ENCODE measurements around the gene E2F4. TPM values are rescaled to one million over a fixed set of nuclear protein-coding genes. Genes with fewer than 3 reads are reported as not detected.

The E2F4 gene
- total RNA-seq, 8 experiments from 2014 or later: 27.7 to 83.7 (median 48.5) TPM

DNA sequence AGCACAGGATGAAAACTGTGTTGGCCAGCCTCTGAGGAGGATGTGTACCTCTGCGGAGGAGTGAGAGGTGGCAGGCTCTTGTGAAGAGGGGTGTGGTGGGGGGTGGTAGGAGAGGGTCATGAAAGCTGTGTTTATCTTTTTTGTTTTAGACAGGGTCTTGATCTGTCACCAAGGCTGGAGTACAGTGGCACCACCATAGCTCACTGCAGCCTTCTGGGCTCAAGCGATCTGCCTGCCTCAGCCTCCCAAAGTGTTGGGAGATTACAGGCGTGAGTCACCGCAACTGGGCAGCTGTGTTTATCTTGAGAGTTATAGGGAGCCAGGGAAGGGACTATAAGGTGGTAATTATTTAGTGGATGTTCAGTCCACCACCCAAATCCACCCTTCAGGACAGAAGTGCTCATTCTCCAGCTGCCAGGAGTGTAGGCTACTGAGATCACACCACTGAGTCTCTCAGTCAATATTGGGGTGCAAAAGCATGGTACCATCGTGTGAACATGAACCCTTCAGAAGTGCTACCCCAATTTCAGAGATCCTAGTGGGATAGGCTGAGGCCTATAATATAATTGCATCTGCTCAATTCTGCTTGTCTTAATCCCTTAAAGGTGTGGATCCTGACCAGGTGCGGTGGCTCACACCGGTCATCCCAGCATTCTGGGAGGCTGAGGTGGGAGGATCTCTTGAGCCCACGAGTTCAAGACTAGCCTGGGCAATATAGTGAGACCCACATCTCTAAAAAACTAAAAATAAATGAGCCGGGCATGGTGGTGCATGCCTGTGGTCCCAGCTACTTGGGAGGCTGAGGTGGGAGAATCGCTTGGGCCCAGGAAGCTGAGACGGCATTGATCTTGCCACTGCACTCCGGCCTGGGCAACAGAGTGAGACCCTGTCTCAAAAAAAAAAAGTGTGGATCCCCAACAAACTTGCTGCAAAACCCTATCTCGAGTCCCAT is 1.2 kb upstream of the E2F4 start:
- Histone ChIP-seq H3K4me3 (no peak overlapping the region), H3K4me1 (replicated peaks in 1 of 2) (peaks cover 15 to 16% of the 10 kb centered on the region in 2 donors), H3K27ac (no peak overlapping the region)
- in situ Hi-C loops (cut with MboI; ENCODE audit: low pct_unique_long_range_greater_than_20kb in 2 of 9, low sequenced_read_pairs in 9 of 9, unreplicated experiment in 9 of 9): no loop called here
- WGBS, 10 experiments: 20 to 100% (median 79%) methylated on average over 1 to 10 of the region's 13 CpGs; no CpG with 5 or more reads in 1 of the 10 experiments
- no peak for ATAC-seq (replicated peaks in 6 of 8)

DNA sequence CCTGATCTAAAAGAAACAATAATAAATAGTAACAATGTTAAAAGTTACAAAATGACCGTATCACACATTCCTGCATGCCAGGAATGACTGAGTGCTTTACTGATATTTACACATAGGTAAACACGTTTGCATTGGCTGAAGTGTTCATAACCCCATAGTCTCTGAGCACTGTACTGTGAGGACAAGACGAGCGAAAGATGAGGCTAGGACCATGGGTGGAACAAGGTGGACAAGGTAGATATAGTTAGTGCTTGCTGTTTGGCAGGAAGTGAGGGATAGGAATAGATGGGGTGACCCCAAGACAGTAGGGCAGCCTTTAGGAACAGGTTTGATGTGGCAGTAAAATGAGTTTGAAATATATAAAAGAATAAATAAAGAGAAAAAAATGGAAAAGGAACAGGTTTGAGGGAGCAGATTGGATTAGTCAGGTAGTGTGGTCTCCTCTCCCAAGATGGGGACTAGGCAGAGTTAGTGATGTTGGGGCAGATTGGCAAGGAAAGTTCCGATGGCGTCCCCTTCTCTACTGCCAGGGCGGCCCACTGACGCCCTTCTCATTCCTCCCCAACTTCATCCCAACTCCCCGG is 452 bp upstream of the E2F4 start:
- peak in 1 of 8 experiments; percentile 33 for ATAC-seq (replicated peaks in 6 of 8)
- Histone ChIP-seq H3K27ac (no peak overlapping the region), H3K4me3 (peak overlapping the region; percentile 79 to 98 (median 89)), H3K4me1 (replicated peaks in 1 of 2) (peaks cover 12 to 16% of the 10 kb centered on the region in 2 donors)
- WGBS, 10 experiments: 18 to 81% (median 63%) methylated on average over 2 to 9 of the region's 9 CpGs; no CpG with 5 or more reads in 1 of the 10 experiments
- in situ Hi-C loops (cut with MboI; ENCODE audit: low pct_unique_long_range_greater_than_20kb in 2 of 9, low sequenced_read_pairs in 9 of 9, unreplicated experiment in 9 of 9): no loop called here

DNA sequence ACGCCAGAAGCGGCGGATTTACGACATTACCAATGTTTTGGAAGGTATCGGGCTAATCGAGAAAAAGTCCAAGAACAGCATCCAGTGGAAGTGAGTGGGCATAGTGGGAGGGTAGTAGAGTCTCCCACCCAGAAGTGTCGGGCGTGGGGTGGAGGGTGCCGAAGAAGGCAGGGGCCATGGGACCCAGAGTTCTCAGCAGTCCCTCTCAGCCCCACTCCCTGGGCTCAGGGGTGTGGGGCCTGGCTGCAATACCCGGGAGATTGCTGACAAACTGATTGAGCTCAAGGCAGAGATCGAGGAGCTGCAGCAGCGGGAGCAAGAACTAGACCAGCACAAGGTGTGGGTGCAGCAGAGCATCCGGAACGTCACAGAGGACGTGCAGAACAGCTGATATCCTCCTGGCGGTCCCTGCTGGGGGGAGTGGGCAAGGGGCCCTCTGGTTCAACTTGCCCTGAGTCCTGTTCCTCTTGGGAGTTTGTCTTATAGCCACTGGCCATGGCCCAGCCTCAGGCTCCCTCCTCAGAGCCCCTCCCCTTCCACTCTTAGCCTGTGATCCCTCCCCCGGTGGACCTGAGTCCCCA is 916 bp downstream of the E2F4 start:
- ATAC-seq (replicated peaks in 6 of 8): no peak
- WGBS, 10 experiments: 10 to 36% (median 20%) methylated on average over 1 to 6 of the region's 17 CpGs; no CpG with 5 or more reads in 7 of the 10 experiments
- Histone ChIP-seq H3K4me3 (peak overlapping the region; percentile 79 to 98 (median 89)), H3K4me1 (replicated peaks in 1 of 2) (peaks cover 12 to 16% of the 10 kb centered on the region in 2 donors), H3K27ac (peak overlapping the region; percentile 86 to 92)
- in situ Hi-C loops (cut with MboI; ENCODE audit: low pct_unique_long_range_greater_than_20kb in 2 of 9, low sequenced_read_pairs in 9 of 9, unreplicated experiment in 9 of 9): no loop called here

DNA sequence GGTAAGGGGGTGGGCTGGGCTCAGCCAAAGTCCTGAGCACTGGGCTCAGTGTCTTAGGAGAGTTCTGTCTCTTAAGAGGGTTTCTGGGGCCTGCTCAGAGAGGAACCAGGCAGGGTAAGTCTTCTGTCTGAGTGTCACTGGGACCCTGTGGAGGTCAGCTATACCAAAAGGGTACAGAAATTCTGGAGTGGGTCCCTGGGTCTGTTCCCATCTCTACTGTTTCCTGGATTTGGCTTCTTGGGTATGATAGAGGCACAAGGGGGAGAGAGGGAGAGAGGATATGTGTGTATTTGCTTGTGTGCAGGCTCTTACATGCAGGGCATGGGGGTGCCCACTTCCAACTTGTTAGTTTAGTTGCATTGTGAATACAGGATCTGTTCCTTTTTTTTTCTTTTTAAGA is 1.6 kb downstream of the E2F4 start:
- Histone ChIP-seq H3K4me1 (replicated peaks in 1 of 2) (peaks cover 12 to 16% of the 10 kb centered on the region in 2 donors), H3K4me3 (peak overlapping the region in 4 of 5 donors; percentile 79 to 98 (median 88)), H3K27ac (no peak overlapping the region)
- ATAC-seq (replicated peaks in 6 of 8): no peak
- in situ Hi-C loops (cut with MboI; ENCODE audit: low pct_unique_long_range_greater_than_20kb in 2 of 9, low sequenced_read_pairs in 9 of 9, unreplicated experiment in 9 of 9): no loop called here

DNA sequence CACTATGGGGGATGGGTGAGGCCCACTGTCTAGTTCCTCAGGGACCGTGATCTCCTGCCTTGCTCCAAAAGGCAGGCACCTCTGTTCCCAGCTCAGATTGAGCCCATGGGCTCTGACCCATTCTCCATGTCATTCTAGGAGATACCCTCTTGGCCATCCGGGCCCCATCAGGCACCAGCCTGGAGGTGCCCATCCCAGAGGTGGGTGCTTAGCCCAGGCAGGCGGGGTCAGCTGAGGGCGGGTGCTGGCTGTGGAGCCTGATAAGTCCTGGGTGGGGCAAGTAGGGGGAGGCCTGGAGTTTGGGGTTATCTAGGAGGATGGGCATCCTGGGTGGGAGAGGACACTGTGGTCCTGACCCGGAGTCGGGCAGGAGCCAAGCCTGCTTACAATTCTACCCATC is 2.3 kb downstream of the E2F4 start:
- no peak overlapping the region for H3K4me3 ChIP-seq
- in situ Hi-C loops (cut with MboI; ENCODE audit: low pct_unique_long_range_greater_than_20kb in 2 of 9, low sequenced_read_pairs in 9 of 9, unreplicated experiment in 9 of 9): no loop called here
- no peak for ATAC-seq (replicated peaks in 6 of 8)
- peaks cover 12 to 16% of the 10 kb centered on the region in 2 donors for H3K4me1 ChIP-seq (replicated peaks in 1 of 2)
- 67 to 100% methylated on average over 1 of the region's 6 CpGs; no CpG with 5 or more reads in 8 of the 10 experiments for WGBS, 10 experiments
- no peak overlapping the region for H3K27ac ChIP-seq

DNA sequence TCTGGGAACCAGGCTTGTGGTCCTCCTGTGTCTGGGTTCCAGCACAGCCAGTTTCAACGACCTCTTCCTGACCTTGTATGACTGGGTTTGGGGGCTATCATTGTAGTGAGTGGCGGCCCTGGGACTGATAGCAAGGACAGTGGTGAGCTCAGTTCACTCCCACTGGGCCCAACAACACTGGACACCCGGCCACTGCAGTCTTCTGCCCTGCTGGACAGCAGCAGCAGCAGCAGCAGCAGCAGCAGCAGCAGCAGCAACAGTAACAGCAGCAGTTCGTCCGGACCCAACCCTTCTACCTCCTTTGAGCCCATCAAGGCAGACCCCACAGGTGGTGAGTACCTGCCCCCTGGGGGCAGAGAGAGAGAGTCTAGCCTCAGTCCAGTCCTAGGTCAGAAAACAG is 3.7 kb downstream of the E2F4 start:
- no peak for ATAC-seq (replicated peaks in 6 of 8)
- H3K27ac ChIP-seq: no peak overlapping the region
- H3K4me1 ChIP-seq (replicated peaks in 1 of 2): peaks cover 12% of the 10 kb centered on the region in 2 donors
- H3K4me3 ChIP-seq: no peak overlapping the region
- in situ Hi-C loops (cut with MboI; ENCODE audit: low pct_unique_long_range_greater_than_20kb in 2 of 9, low sequenced_read_pairs in 9 of 9, unreplicated experiment in 9 of 9): no loop called here
- 20 to 100% (median 80%) methylated on average over 1 to 2 of the region's 5 CpGs; no CpG with 5 or more reads in 6 of the 10 experiments for WGBS, 10 experiments

DNA sequence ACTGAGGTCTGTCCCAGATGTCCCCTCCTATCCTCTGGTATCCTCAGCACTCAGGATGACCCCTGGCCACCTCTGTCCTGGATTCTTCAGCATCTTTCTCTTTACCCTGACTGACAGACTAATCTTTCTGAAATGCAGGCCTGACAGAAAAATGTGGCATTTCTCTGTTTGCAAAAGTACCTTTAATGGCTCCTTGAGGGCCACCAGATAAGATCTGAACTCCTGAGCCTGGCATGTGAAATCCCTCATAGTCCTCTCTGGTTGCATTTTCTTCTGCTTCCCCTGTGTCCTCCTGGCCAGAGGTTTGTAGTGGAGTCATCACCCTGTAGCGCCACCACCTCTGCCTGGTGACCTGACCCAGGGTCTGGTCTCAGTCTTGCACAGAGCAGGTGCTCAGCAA is 4.9 kb downstream of the E2F4 start:
- in situ Hi-C loops (cut with MboI; ENCODE audit: low pct_unique_long_range_greater_than_20kb in 2 of 9, low sequenced_read_pairs in 9 of 9, unreplicated experiment in 9 of 9): no loop called here
- Histone ChIP-seq H3K4me1 (replicated peaks in 1 of 2) (peaks cover 9 to 12% of the 10 kb centered on the region in 2 donors), H3K4me3 (no peak overlapping the region), H3K27ac (no peak overlapping the region)
- WGBS, 10 experiments: 100% methylated on average over 1 of the region's 1 CpG; no CpG with 5 or more reads in 8 of the 10 experiments
- no peak for ATAC-seq (replicated peaks in 6 of 8)

DNA sequence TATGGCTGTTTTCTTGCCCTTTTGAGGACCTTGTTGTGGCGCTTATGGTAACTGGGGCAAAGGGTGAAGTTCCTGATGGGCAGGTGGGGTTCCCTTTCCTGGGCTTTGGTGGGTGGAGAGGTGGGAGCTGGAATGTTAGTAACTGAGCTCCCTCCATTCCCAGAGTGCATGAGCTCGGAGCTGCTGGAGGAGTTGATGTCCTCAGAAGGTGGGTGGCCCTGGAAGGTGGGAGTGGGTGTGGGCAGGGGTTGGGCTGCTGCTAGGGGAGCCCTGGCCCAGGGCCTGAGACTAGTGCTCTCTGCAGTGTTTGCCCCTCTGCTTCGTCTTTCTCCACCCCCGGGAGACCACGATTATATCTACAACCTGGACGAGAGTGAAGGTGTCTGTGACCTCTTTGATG is 5.7 kb downstream of the E2F4 start:
- no peak overlapping the region for H3K4me3 ChIP-seq
- peaks cover 9 to 12% of the 10 kb centered on the region in 2 donors for H3K4me1 ChIP-seq (replicated peaks in 1 of 2)
- peak in 3 of 8 experiments; percentile 2 to 8 (median 2) for ATAC-seq (replicated peaks in 6 of 8)
- H3K27ac ChIP-seq: no peak overlapping the region
- in situ Hi-C loops (cut with MboI; ENCODE audit: low pct_unique_long_range_greater_than_20kb in 2 of 9, low sequenced_read_pairs in 9 of 9, unreplicated experiment in 9 of 9): no loop called here
- 60 to 80% (median 77%) methylated on average over 1 to 3 of the region's 6 CpGs; no CpG with 5 or more reads in 7 of the 10 experiments for WGBS, 10 experiments

DNA sequence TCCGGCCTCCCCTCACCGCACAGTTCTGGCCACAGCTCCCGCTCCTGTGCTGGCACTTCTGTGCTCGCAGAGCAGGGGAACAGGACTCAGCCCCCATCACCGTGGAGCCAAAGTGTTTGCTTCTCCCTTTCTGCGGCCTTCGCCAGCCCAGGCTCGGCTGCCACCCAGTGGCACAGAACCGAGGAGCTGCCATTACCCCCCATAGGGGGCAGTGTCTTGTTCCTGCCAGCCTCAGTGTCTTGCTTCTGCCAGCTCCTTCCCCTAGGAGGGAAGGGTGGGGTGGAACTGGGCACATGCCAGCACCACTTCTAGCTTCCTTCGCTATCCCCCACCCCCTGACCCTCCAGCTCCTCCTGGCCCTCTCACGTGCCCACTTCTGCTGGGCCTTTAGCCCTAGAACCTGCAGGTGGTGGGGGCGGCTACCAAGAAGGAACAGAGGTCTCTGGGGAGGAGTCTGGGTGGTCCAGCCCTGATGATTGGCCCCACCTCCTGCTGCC is 6.3 kb downstream of the E2F4 start:
- no peak overlapping the region for H3K27ac ChIP-seq
- in situ Hi-C loops (cut with MboI; ENCODE audit: low pct_unique_long_range_greater_than_20kb in 2 of 9, low sequenced_read_pairs in 9 of 9, unreplicated experiment in 9 of 9): no loop called here
- no peak overlapping the region for H3K4me3 ChIP-seq
- WGBS, 10 experiments: 10 to 93% (median 91%) methylated on average over 2 to 4 of the region's 12 CpGs; no CpG with 5 or more reads in 7 of the 10 experiments
- peak; percentile 10 to 87 (median 44) for ATAC-seq (replicated peaks in 6 of 8)
- peaks cover 3 to 7% of the 10 kb centered on the region in 2 donors for H3K4me1 ChIP-seq (replicated peaks in 1 of 2)

DNA sequence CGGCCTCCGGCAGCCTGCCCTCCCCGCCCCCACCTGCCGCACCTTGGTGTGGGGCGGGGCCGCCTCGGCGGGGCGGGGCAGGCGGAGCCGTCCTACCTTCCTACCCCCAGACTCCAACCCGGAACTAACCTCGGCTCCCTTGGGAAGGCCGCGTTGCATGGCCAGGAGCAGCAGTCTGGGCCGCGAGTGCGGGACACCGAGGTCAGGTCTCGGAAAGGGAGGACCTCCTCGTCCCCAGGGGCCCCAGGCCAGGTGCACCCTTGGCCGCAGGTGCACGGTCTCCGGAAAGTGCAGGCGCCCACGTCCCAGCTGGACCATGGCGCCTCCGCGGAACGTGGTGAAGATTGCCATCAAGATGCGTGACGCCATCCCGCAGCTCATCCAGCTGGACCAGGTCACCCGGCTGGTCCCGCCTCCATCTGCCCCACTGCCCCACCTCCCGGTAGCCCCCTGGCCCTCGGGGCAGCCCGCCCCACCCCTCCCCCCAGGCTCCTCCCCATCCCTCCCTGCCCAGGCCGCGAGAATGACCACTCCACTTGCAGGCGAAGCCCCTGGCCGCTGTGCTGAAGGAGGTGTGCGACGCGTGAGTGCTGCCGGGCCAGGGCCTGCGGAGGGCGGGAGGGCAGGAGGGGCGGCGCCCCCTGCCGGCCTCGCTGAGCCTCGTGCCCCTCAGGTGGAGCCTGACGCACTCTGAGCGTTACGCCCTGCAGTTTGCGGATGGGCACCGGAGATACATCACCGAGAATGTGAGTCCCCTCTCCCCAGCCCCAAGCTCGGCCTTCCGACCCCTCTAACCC is 7.3 kb downstream of the E2F4 start, which contains the start of gene ELMO3:
Gene ELMO3, plus strand, starts transcription at position 121 of the 797 bp plus-strand sequence. Its CDS starts 196 bp downstream, at position 317.
- ATAC-seq (replicated peaks in 6 of 8): peak in 4 of 8 experiments; percentile 2 to 9 (median 6)
- WGBS, 10 experiments: 40% methylated on average over 1 of the region's 61 CpGs; no CpG with 5 or more reads in 9 of the 10 experiments

DNA sequence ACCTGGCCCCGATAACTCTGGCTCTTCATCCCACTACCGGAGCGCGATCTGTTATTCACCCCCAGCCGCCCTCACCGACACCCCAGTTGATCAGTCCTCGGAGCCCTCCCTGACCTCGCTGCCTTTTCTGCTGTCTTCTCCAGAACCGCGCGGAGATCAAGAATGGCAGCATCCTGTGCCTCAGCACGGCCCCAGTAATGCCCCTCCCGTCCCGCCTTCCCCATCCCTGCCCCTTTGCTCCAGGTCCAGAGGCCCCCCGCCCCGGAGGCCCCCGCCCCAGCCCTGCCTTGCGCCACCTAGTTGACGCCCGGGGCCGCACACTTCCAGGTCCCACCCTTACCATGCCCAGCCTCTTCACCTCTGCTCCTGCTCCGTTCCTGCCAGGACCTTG is 7.8 kb downstream of the E2F4 start:
- Histone ChIP-seq H3K27ac (no peak overlapping the region), H3K4me1 (replicated peaks in 1 of 2) (no peaks in the 10 kb centered on the region), H3K4me3 (no peak overlapping the region)
- in situ Hi-C loops (cut with MboI; ENCODE audit: low pct_unique_long_range_greater_than_20kb in 2 of 9, low sequenced_read_pairs in 9 of 9, unreplicated experiment in 9 of 9): no loop called here
- no CpG with 5 or more reads among the region's 22 CpGs for WGBS, 10 experiments
- peak in 1 of 8 experiments; percentile 1 for ATAC-seq (replicated peaks in 6 of 8)

More for the DNA sequence above, 7.3 kb downstream of the E2F4 start, which contains the start of gene ELMO3:
- in situ Hi-C loops (cut with MboI; ENCODE audit: low pct_unique_long_range_greater_than_20kb in 2 of 9, low sequenced_read_pairs in 9 of 9, unreplicated experiment in 9 of 9): no loop called here
- H3K4me3 ChIP-seq: no peak within 1 kb of the TSS
- H3K4me1 ChIP-seq (replicated peaks in 1 of 2): no peaks in the 10 kb centered on the region
- no peak within 1 kb of the TSS for H3K27ac ChIP-seq

DNA sequence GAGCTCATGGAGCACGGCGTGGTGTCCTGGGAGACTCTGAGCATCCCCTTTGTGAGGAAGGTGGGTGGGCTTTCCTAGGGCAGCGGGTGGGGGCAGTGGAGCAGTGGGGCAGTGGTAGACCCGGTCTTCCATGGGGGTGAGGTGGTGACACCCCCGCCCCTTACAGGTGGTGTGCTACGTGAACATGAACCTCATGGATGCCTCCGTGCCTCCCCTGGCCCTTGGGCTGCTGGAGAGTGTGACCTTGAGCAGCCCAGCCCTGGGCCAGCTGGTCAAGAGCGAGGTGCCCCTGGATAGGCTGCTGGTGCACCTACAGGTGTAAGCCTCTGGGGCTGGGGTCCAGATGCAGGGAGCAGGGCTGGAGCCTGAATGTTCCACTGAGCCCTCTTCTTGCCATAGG is 8.5 kb downstream of the E2F4 start:
- 76% methylated on average over 3 of the region's 8 CpGs; no CpG with 5 or more reads in 9 of the 10 experiments for WGBS, 10 experiments
- no peak overlapping the region for H3K4me3 ChIP-seq

More for the DNA sequence above, 8.5 kb downstream of the E2F4 start:
- H3K27ac ChIP-seq: no peak overlapping the region
- in situ Hi-C loops (cut with MboI; ENCODE audit: low pct_unique_long_range_greater_than_20kb in 2 of 9, low sequenced_read_pairs in 9 of 9, unreplicated experiment in 9 of 9): no loop called here
- ATAC-seq (replicated peaks in 6 of 8): no peak
- H3K4me1 ChIP-seq (replicated peaks in 1 of 2): no peaks in the 10 kb centered on the region

Measured in motor neuron (in vitro differentiated cells).